GM18498 (cell line): ENCODE measurements around the gene PRKCA.
"Not testable (repeated sequence)": the region's sequence is repeated elsewhere in the genome, so short reads cannot be mapped to it uniquely, and the experiment has no call there.

Experiments
- ATAC-seq: cut with Tn5 transposase; IDR thresholded peaks from one replicate; pipeline ENCODE4 v1.9.1; 2021; ENCODE audit warnings: mild to moderate bottlenecking, moderate library complexity; ENCODE audit not compliant: unreplicated experiment

PRKCA gene

DNA sequence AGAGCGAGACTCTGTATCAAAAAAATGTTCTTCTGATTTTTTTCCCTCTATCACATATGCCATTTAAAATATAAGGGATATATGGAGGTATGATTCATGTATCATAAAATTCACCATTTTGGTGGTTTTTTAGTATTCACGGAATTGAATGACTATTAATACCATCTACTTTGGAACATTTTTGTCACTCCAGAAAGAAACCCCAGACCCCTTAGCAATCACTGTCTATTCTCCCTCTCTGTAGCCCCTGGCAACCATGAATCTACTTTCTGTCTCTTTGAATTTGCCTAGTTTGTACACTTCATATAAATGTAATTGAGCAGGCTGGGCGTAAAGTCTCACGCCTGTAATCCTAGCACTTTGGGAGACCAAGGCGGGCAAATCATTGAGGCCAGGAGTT, 75.9 kb downstream of the PRKCA start:
- ATAC-seq: no peak

DNA sequence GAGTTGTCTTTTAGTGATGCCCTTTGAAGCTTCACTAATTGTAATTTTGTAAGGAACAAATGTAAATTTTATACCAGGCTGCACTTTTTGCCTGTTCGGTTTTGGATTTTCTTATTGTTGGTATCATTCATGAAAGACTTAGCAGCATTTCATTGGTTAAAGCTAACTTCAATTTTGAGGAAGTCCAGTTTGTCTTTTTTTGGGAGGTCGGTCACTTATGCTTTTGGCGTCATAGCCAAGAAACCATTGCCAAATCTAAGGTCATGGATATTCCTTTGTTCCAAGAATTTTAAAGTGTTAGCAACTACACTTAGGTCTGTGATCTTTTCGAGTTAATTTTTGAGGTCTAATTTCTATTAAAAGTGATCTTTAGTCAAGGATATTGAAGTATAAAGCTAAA, 77.1 kb downstream of the PRKCA start:
- no peak for ATAC-seq

DNA sequence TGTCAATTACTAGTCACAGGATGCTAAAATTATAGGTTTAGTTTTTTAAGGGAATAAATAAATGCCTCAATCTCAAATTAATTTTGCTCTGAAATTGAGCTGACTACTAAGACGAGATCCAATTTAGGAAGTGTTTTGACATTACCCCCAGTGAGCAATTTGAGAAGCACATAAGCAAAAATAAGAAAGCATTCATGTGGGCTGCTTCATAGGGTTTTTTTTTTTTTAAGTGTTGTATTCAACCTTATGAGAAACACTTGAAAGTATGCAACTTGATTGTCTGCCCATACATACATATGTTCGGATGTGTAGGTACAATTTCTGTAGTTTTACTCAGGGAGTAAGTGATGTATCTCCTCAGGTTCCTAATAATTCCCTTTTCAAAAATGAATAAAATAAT, 77.6 kb downstream of the PRKCA start:
- ATAC-seq: no peak

DNA sequence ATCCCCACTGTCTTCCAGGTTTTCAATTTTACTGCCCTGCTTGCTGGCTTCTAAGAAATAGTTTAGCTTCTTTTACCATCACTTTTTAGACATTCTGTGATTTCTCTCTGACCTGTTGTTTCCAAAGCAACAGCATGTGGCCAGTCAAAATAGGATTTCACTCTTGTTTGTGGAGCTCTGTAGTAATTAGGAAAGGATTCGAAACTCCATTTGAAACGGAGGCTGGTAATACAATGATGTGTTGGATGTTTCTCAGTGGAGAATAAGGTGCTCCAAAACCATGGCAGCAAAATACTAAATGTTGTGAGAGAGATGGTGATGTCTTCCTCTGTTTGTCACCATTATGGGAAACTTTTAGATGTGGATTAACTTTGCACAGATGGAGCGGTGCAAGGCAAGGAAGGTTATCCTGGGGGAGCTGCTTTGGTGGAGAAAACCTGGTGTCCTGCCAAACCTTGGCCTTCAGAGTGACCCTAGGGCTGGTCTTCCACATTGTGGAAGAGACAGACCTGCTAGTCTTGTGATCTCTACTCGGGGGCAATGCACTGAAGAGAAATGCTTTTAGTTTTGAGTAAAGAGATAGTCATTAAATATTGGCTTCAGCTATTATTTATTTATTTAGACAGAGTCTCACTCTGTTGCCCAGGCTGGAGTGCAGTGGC, 79.4 kb downstream of the PRKCA start:
- no peak for ATAC-seq

DNA sequence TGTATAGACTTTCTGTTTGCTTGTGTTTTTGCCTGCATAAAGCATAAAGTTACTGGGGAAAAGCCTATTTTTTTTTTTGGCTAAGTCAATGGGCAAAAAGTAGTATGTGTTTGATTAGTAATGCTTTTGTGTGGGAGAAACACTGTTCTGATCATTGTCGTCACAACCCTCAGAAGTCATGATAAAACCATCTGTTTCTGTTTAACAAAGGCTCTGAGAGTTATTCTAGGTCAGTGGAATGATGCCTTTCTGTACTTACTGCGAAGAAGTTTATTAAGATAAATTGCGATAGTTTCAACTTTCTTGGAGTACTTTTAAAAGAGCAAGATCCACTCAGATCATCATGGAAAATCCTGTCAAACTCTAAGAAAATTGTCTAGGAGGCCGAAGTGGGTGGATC, 80.9 kb downstream of the PRKCA start:
- ATAC-seq: no peak

DNA sequence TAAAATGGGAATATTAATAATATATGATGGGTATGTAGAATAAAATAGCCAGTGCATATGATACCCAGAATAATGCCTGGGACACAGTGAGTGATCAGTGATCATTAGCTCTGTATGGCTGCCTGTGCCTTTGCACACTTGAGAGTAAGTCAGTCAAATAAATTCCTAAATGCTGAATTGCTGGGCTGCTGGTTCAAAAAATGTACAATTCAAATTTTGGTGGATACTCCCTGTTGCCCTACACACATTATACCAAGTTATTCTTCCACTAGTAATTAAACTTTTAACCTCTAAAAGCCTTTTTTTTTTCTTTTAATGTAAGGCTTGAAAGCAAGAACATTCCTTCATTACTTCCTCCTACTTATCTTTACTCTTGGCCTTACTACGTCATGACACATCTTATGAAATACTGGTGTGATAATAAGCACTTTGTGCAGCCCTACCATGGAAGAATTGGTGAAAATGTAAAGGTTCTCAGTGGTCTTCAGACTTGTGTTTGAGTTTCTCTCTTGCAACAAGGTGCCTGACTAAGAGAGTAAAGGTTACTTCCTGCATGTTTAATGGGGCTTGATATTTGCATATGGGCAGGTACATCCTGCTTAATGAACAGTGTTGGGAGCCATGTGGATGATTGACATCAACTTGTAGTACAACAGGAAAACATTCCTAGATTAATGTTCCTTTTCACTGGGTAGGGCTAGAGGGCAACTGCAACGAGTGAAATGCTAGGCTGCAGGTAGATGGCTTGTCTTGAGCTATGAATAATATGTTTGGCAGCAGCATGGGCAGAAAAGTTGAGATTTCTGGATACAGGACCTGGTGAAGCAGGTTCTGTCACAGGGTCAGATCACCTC, 84.3 kb downstream of the PRKCA start:
- no peak for ATAC-seq

DNA sequence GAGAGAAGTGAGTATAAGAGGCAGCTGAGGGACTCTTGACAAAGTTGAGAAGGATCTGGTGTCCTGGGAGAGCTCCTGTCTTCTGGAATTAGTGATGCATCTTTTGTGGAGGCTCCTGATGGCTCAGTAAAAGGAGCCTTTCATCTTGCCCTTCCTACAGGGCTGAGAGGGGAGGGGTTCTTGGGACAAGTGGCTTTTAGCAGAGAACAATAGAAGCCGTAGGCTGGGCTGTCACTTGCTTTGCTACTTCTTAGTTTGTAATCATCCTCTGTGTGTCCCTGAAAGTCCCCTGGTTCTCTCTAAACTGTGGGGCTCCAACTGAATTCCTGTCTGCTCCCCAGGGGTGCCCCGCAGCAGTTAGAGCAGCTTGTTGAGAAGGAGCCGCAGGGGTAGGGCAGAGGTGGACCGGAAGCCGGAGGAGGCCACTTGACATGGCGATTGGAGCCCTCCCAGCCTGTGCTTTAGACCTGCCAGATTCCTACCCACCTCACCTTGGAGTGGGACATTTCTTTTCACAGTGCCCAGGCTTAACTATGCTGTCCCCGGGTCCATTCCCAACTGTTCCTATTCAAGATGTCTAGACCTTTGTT, 85.1 kb downstream of the PRKCA start:
- ATAC-seq: no peak

DNA sequence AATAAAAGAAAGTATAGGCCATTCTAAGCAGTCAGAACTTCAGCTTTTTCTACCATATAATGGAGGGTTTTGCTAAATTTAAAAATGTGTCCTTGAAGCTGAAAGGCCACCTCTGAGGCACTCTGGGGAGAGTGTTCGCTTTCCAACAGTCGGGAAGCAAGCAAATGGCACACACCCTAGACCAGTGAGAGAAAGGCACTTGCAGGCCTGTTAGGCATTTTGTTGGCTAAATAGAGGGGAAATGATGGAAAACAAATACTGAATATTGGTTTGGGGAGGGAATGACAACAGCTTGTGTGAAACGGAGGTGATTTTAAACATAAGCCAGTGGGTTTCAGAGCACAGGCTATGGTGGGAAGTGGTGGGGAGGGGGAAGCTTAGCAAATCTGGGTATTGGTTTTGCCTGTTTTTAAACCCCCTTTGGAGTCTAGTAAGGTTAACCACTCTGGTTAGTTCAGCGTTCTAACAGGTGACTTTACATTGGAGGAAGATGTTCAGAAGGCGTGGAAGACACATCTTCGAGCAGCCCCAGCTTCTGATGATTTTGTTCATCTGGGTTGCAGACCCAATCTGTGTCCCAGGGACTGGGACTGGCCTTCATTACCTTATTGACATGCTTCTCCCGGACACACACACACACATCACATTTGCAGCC, 90.5 kb downstream of the PRKCA start:
- ATAC-seq: no peak

DNA sequence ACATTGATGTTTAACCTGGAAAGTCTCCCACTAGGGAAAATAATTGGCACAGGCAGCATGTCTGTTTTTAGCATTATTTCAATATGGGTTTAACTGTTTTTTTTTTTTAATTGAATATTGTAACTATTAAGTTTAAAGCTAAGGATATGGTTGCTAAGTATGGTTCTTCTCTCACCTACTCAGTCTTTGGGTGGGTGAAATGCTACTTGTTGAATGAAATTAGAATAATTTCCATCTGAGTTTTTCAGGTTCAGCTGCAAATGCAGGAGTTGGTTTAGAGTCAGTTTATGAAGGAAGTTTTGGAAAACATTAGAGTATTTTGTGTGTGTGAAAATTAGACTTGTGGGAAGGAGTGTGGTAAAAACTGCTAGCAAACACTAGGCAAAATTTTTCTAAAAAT, 93.5 kb downstream of the PRKCA start:
- ATAC-seq: no peak

DNA sequence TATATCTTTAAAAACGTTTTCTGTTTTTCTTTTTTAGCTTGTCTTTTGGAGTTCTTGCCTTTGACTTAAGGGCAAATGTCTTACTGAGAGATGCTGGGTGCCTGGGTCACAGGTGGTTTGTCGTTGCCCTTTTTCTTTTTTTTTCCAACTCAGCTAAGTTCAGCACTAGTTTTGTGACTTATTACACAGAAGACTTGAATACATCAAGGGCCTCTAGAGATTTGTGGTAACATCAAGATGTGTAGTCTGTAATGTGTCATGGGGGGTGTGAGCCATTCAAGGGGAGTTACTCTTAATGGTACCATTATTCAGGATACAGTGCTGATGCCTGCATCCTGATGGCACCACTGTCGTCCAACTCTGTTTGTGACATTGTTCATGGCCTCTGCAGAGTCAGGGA, 95.1 kb downstream of the PRKCA start:
- no peak for ATAC-seq

DNA sequence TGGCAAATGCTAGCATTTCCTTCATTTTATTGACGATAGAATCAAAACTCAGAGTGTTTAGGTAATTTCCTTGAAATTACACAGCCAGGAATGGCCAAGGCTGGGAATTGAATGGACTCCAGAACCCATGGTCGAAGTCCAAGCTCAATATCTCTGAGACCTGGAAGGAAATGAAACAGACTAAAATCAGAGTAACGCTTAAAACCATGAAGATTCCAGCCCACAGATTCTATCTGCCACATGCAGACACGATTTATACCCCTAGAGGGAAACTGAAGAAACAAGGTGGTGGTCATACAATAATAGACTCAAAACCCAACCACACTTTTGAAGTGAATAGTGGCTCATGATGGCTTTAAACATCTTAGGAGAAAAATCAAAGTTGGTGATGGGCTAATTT, 95.6 kb downstream of the PRKCA start:
- no peak for ATAC-seq

DNA sequence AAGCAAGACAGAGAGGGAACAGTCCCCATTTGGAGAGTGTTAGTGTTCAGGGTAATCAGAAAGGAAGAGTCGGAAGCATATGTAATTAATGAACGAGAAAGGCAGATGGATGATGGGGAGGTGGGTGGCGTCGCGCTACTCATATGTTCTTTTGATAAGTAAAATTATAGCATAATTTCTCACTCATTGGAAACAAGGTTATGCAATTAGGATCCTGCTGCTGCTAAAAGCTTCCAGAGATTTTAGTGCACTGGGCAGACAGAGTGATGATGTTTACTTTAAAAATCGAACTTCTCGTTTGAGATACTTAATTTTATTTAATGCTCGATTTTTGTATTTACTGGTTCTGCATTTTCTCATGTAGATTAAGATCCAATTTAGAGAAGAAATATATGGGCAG, 96.2 kb downstream of the PRKCA start:
- no peak for ATAC-seq

DNA sequence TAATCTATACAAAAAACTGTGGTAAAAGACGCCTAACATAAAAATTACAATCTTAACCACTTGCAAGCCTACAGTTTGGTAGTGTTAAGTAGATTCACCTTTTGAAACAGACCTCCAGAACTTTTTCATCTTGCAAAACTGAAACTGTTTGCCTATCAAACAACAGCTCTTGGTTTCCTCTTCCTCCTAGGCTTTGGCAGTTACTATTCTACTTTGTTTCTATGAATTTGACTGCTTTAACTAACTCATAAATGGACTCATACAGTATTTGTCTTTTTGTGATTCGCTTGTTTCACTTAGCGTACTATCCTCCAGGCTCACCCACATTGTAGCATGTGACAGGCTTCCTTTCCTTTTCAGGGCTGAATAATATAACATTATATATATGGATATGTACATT, 97.0 kb downstream of the PRKCA start:
- ATAC-seq: no peak

DNA sequence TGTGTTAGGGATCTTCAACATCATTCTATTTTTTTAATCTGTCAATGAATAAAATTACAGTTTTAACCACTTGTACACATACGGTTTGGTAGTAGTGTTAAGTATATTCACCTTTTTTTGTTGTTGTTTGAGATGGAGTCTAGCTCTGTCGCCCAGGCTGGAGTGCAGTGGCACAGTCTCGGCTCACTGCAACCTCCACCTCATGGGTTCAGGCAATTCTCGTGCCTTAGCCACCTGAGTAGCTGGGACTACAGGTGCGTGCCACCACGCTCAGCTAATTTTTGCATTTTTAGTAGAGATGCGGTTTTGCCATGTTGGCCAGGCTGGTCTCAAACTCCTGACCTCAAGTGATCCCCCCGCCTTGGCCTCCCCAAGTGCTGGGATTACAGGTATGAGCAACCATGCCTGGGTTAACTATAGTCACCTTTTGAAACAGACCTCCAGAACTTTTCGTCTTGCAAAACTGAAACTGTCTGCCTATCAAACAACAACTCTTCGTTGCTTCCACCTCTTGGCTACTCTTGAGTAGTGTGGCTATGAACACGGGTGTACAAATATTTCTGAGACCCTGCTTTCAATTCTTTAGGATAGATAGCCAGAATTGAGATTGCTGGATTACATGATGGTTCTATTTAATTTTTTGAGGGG, 97.8 kb downstream of the PRKCA start:
- not testable (repeated sequence) for ATAC-seq

DNA sequence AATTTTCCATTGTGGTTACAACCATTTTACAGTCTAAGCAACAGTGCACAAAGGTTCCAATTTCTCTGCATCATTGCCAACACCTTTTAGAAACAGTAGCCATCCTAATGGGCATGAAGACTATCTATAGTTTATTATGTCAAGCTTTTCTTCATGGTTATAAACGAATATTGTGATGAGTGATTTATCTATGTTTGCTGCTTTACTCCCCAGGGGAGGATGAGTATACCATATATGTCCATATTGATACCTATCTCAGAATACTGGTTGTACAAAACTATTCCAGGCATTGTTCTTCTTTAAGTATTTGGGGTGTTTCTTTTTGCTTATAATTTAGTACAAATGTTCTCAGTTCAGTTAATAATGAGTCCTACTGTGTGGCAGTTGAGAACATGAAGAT, 98.3 kb downstream of the PRKCA start:
- ATAC-seq: no peak

DNA sequence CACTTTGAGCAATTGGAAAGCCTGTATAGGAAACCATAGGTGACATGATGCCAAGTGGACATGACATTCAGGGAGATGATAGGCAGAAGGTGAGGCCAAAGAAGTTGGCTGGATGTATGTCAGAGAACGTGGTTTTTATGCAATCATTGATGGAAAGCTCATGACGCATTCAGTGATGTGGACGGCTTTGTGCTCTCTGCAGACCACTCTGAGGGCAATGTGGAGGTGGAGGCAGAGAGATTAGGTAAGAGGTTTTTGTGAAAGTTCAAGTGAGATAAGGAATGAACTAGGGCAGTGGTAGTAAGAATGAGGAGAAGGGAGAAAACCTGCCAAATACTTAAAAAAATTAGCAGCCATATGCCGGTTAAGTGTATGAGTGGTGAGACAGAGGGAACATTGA, 99.0 kb downstream of the PRKCA start:
- ATAC-seq: no peak

DNA sequence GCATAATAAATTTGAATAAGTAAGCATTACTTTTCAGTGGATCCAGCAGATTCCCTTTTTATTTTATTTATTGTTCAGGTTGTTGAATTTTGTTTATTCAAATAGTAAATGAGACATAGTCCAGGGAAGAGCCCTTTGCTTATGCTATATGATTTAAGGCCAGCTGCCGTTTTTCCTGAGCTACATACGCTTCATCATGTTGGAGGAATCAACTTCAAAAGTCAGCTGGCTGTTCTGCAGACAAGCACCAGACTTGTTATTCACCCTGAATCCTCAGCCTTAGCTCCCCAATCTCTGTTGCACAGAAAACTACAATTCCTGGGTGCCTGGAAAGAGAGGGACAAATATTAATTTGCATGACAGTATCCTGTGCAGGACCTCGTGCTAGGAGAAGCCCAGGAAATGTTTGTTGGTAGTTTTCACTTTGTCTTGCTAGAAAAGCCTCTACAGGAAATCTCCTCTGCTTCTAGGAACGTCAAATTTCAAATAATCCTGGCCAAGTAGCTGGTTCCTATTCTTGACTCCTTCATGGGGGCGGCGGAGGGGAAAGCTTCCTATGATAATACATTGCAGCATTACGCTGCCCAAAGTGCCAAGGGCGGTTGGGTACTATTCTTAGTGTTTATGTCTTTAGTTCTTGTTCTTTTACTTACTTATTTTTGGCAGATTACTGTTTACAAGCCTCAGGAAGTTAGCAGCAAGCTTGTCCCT, 101.6 kb downstream of the PRKCA start:
- no peak for ATAC-seq

DNA sequence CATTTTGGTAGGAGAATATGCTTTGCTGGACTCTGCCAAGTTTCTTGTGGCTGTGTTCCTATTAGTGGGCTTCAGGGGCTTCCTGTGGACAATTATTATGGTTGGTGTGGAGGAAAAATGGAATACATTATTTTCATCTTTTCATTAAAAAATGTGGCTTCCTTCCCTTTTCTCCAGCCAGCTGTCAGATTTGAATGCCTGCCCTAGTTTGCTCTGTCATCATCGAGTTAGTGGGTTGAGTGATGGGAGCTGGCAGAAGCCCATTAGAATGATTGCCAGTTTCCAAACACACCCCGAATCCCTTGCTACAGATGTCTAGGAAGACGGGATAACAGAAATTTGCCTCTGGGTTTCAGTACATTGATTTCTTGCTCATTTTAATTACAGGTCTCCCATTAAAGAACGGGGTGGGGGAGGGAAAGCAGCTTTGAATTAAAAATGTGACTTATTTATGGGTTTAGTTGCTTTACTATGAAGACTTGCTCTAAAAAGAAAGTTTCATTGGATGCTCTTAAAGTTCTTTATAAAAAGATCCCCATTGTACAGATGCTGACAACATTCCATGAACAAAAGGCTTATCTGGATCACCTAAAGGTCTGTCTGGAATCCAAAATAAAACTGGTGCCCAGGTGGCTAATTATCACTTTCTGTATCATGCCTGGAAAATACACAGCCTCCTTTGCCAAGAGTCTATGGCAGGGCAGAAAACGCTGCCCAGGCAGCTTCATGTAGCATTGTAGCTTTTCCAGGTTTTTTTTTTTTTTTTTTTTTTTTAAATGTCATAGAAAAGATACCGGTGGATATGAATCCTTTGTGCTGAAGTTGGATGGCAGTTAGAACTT, 103.6 kb downstream of the PRKCA start:
- no peak for ATAC-seq
